ENCODE data around the gene ADAMTSL3. TPM values are rescaled to one million over a fixed set of nuclear protein-coding genes. Genes with fewer than 3 reads are reported as not detected.
"Not testable (repeated sequence)": the region's sequence is repeated elsewhere in the genome, so short reads cannot be mapped to it uniquely, and the experiment has no call there.

The ADAMTSL3 gene
- total RNA-seq, 4 donors from 2014 or later, result 3.1 to 48.2 (median 24.6) TPM

- H3K4me3 ChIP-seq, result no peak overlapping the region
- no peaks in the 10 kb centered on the region for H3K27me3 ChIP-seq
- no peaks in the 10 kb centered on the region for H3K36me3 ChIP-seq
- peak; percentile 70 to 76 for DNase-seq
- H3K9me3 ChIP-seq, result no peaks in the 10 kb centered on the region
- H3K4me1 ChIP-seq, result peaks cover 0 to 5% of the 10 kb centered on the region in 2 donors
- no peak overlapping the region for H3K27ac ChIP-seq
- no peak for TF ChIP-seq POLR2A (IDR thresholded peaks at IDR 0.05)
- TF ChIP-seq, protein P1, sequence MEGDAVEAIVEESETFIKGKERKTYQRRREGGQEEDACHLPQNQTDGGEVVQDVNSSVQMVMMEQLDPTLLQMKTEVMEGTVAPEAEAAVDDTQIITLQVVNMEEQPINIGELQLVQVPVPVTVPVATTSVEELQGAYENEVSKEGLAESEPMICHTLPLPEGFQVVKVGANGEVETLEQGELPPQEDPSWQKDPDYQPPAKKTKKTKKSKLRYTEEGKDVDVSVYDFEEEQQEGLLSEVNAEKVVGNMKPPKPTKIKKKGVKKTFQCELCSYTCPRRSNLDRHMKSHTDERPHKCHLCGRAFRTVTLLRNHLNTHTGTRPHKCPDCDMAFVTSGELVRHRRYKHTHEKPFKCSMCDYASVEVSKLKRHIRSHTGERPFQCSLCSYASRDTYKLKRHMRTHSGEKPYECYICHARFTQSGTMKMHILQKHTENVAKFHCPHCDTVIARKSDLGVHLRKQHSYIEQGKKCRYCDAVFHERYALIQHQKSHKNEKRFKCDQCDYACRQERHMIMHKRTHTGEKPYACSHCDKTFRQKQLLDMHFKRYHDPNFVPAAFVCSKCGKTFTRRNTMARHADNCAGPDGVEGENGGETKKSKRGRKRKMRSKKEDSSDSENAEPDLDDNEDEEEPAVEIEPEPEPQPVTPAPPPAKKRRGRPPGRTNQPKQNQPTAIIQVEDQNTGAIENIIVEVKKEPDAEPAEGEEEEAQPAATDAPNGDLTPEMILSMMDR (IDR thresholded peaks at IDR 0.05), result no peak
- intact Hi-C loops (cut with DNase I; ENCODE audit: low total_unique reads), result no loop called here
Observed at GRCh38 chr15:83698294-83698693, 44.4 kb downstream of the ADAMTSL3 start.

- TF ChIP-seq, protein P1 (IDR thresholded peaks at IDR 0.05), result no peak
- no peak for TF ChIP-seq POLR2A (IDR thresholded peaks at IDR 0.05)
- no peak overlapping the region for H3K27ac ChIP-seq
- H3K4me3 ChIP-seq, result no peak overlapping the region
- intact Hi-C loops (cut with DNase I; ENCODE audit: low total_unique reads), result no loop called here
- peaks cover 0 to 4% of the 10 kb centered on the region in 2 donors for H3K4me1 ChIP-seq
- no peaks in the 10 kb centered on the region for H3K9me3 ChIP-seq
- H3K36me3 ChIP-seq, result no peaks in the 10 kb centered on the region
- no peaks in the 10 kb centered on the region for H3K27me3 ChIP-seq
- DNase-seq, result no peak
Observed at GRCh38 chr15:83699028-83699427, 45.1 kb downstream of the ADAMTSL3 start.

DNA sequence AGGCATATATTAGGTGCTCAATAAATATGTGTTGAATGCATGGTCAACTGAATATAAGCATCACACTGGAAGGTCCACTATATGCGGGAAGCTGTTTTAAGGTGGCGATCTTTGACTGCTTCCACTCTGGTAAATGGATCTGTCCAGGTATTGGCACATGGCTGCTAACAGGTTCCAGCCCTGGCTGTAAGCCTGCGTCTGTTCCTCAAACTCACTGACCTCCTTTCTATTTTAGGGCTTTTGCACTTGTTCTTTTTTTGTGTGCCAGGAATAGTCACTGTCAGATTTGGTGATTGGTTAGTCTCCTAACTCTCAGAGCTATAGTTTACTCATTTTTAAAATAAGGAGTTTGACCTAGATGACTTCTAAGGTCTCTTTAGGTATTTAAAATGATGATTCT, 46.2 kb downstream of the ADAMTSL3 start:
- TF ChIP-seq, protein P1 (IDR thresholded peaks at IDR 0.05), result no peak
- no peak for TF ChIP-seq POLR2A (IDR thresholded peaks at IDR 0.05)
- Histone ChIP-seq H3K4me1 (peaks cover 0 to 4% of the 10 kb centered on the region in 2 donors), H3K27ac (no peak overlapping the region), H3K4me3 (no peak overlapping the region), H3K36me3 (no peaks in the 10 kb centered on the region), H3K27me3 (no peaks in the 10 kb centered on the region), H3K9me3 (no peaks in the 10 kb centered on the region)
- intact Hi-C loops (cut with DNase I; ENCODE audit: low total_unique reads), result no loop called here
- DNase-seq, result no peak

DNA sequence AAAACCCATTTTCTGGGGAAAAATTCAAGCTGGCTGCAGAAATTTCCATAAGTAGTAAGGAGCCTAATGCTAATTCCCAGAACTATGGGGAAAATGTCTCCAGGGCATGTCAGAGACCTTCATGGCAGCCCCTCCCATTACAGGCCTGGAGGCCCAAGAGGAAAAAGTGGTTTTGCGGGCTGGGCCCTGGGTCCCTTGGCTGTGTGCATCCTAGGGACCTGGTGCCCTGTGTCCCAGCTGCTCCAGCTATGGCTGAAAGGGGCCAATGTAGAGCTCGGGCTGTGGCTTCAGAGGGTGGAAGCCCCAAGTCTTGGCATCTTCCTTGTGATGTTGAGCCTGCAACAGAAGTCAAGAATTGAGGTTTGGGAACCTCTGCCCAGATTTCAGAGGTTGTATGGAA, 48.4 kb downstream of the ADAMTSL3 start:
- intact Hi-C loops (cut with DNase I; ENCODE audit: low total_unique reads); H3K27me3 ChIP-seq; H3K27ac ChIP-seq; H3K4me1 ChIP-seq; DNase-seq; H3K36me3 ChIP-seq; H3K9me3 ChIP-seq; H3K4me3 ChIP-seq: not testable (repeated sequence)

GRCh38 chr15:83708328-83708727, 54.4 kb downstream of the ADAMTSL3 start:
- intact Hi-C loops (cut with DNase I; ENCODE audit: low total_unique reads), result no loop called here
- Histone ChIP-seq H3K36me3 (no peaks in the 10 kb centered on the region), H3K27ac (no peak overlapping the region), H3K9me3 (no peaks in the 10 kb centered on the region), H3K27me3 (no peaks in the 10 kb centered on the region), H3K4me3 (no peak overlapping the region), H3K4me1 (no peaks in the 10 kb centered on the region)
- TF ChIP-seq, protein P1 (IDR thresholded peaks at IDR 0.05), result no peak
- no peak for TF ChIP-seq POLR2A (IDR thresholded peaks at IDR 0.05)
- DNase-seq, result no peak

- no peak overlapping the region for H3K4me3 ChIP-seq
- H3K27ac ChIP-seq, result no peak overlapping the region
- TF ChIP-seq, protein P1 (IDR thresholded peaks at IDR 0.05), result no peak
- TF ChIP-seq POLR2A (IDR thresholded peaks at IDR 0.05), result no peak
- H3K4me1 ChIP-seq, result no peaks in the 10 kb centered on the region
- intact Hi-C loops (cut with DNase I; ENCODE audit: low total_unique reads), result no loop called here
- H3K27me3 ChIP-seq, result no peaks in the 10 kb centered on the region
- no peaks in the 10 kb centered on the region for H3K9me3 ChIP-seq
- H3K36me3 ChIP-seq, result no peaks in the 10 kb centered on the region
- DNase-seq, result no peak
Observed at GRCh38 chr15:83709241-83709640, 55.3 kb downstream of the ADAMTSL3 start.
